Measurements from ENCODE around the gene LFNG. TPM values are rescaled to one million over a fixed set of nuclear protein-coding genes. Genes with fewer than 3 reads are reported as not detected.

LFNG gene
- total and polyA plus RNA-seq, 2 donors (not counting 1 experiment from before 2014, with no cell fraction given) = 73.3 to 208 TPM

DNA sequence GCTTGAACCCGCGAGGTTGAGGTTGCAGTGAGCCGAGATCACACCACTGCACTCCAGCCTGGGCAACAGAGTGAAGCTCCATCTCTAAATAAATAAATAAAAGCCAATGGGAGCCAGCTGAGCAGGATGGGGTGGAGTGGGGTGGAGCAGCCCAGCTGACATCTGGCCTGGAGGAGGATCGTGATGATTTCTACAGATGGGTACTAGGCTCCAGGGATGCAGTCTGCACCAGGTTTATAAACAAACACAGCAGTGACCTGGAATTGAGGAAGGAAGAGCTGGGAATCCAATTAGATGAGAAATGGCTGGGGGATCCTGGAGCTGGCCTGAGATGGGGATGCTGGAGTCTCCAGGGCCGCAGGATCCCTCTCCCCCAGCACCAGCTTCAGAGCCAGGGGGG lies 36.1 kb upstream of the LFNG start:
- H3K4me2 ChIP-seq (replicated peaks; ENCODE audit: low read depth, low read length, poor library complexity, severe bottlenecking) = no peak overlapping the region
- H3K9ac ChIP-seq (ENCODE audit: low read length) = no peak overlapping the region
- ChIA-PET CTCF (interaction anchor here (1.0 to 1.5 kb wide), 2 partner anchors 15 to 70 kb away, joined by 3 to 4 read pairs; no protein-coding TSS in a partner anchor), POLR2A (no interaction called here)
- H3K4me1 ChIP-seq (ENCODE audit: control insufficient read depth in 2 of 2, insufficient read depth in 2 of 2, low read length in 2 of 2) = no peaks in the 10 kb centered on the region
- Mint-ChIP-seq H3K4me3 (no peak overlapping the region), H3K4me1 (peaks cover 2% of the 10 kb centered on the region), H3K27me3 (no peaks in the 10 kb centered on the region), H3K9me3 (ENCODE audit: insufficient read depth) (no peaks in the 10 kb centered on the region), H3K27ac (no peak overlapping the region)
- no peak overlapping the region for H3K27ac ChIP-seq (ENCODE audit: low read length in 2 of 2)
- no peaks in the 10 kb centered on the region for H3K36me3 ChIP-seq (replicated peaks in 1 of 2; ENCODE audit: control extremely low read depth in 1 of 2, control insufficient read depth in 1 of 2, extremely low read depth in 1 of 2, insufficient read depth in 2 of 2, low read length in 1 of 2)
- intact Hi-C loops (cut with micrococcal nuclease) = no loop called here
- ATAC-seq (ENCODE audit: low read depth) (no peak), DNase-seq (no peak)
- H4K20me1 ChIP-seq (ENCODE audit: control insufficient read depth, insufficient read depth, low read length, poor library complexity, severe bottlenecking) = no peaks in the 10 kb centered on the region
- no peak overlapping the region for H3K4me3 ChIP-seq (ENCODE audit: control extremely low read depth in 1 of 5, extremely low read depth in 1 of 5, insufficient read depth in 1 of 5, low read depth in 2 of 5, low read length in 4 of 5)
- H3K27me3 ChIP-seq (replicated peaks in 1 of 4; ENCODE audit: control extremely low read depth in 1 of 4, control insufficient read depth in 3 of 4, insufficient read depth in 4 of 4, low read length in 3 of 4) = peaks cover 0 to 13% (median 0%) of the 10 kb centered on the region in 4 experiments
- no peaks in the 10 kb centered on the region for H3K79me2 ChIP-seq (ENCODE audit: control insufficient read depth, insufficient read depth, low read length)
- H3K9me3 ChIP-seq (ENCODE audit: control extremely low read depth in 1 of 3, control insufficient read depth in 2 of 3, insufficient read depth in 1 of 3, low read length in 2 of 3) = peaks cover 0 to 17% (median 7%) of the 10 kb centered on the region in 3 donors
- H2AFZ ChIP-seq (ENCODE audit: insufficient read depth, low read depth, low read length, poor library complexity, severe bottlenecking) = no peak overlapping the region
- TF ChIP-seq, protein P1, sequence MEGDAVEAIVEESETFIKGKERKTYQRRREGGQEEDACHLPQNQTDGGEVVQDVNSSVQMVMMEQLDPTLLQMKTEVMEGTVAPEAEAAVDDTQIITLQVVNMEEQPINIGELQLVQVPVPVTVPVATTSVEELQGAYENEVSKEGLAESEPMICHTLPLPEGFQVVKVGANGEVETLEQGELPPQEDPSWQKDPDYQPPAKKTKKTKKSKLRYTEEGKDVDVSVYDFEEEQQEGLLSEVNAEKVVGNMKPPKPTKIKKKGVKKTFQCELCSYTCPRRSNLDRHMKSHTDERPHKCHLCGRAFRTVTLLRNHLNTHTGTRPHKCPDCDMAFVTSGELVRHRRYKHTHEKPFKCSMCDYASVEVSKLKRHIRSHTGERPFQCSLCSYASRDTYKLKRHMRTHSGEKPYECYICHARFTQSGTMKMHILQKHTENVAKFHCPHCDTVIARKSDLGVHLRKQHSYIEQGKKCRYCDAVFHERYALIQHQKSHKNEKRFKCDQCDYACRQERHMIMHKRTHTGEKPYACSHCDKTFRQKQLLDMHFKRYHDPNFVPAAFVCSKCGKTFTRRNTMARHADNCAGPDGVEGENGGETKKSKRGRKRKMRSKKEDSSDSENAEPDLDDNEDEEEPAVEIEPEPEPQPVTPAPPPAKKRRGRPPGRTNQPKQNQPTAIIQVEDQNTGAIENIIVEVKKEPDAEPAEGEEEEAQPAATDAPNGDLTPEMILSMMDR (IDR thresholded peaks at IDR 0.05) = no peak
- TF ChIP-seq EZH2 (IDR thresholded peaks at IDR 0.05; ENCODE audit: borderline replicate concordance, insufficient read depth, low read depth, low read length, poor library complexity, severe bottlenecking) = no peak
- WGBS (ENCODE audit: insufficient coverage) = 87% methylated on average over 4 of the region's 5 CpGs

DNA sequence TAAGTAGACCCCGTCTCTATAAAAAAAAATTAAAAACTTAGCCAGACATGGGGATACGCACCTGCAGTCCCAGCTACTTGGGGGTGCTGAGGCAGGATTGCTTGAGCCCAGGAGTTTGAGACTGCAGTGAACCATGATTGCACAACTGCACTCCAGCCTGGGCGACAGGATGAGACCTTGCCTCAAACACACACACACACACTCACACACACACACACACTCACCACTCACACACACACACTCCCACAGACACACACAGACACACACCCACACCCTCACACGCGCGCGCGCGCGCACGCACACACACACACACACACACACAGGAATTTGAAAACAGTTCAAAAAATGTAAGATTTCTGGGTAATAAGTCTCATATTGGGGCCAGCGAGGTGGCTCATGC lies 34.7 kb upstream of the LFNG start:
- Histone ChIP-seq H3K4me2 (replicated peaks; ENCODE audit: low read depth, low read length, poor library complexity, severe bottlenecking) (no peak overlapping the region), H3K9me3 (ENCODE audit: control extremely low read depth in 1 of 3, control insufficient read depth in 2 of 3, insufficient read depth in 1 of 3, low read length in 2 of 3) (peaks cover 0 to 17% (median 7%) of the 10 kb centered on the region in 3 donors), H3K79me2 (ENCODE audit: control insufficient read depth, insufficient read depth, low read length) (no peaks in the 10 kb centered on the region), H3K4me1 (ENCODE audit: control insufficient read depth in 2 of 2, insufficient read depth in 2 of 2, low read length in 2 of 2) (no peaks in the 10 kb centered on the region), H3K9ac (ENCODE audit: low read length) (no peak overlapping the region), H3K27me3 (replicated peaks in 1 of 4; ENCODE audit: control extremely low read depth in 1 of 4, control insufficient read depth in 3 of 4, insufficient read depth in 4 of 4, low read length in 3 of 4) (peaks cover 0 to 14% (median 0%) of the 10 kb centered on the region in 4 experiments), H4K20me1 (ENCODE audit: control insufficient read depth, insufficient read depth, low read length, poor library complexity, severe bottlenecking) (no peaks in the 10 kb centered on the region), H3K36me3 (replicated peaks in 1 of 2; ENCODE audit: control extremely low read depth in 1 of 2, control insufficient read depth in 1 of 2, extremely low read depth in 1 of 2, insufficient read depth in 2 of 2, low read length in 1 of 2) (no peaks in the 10 kb centered on the region), H3K27ac (ENCODE audit: low read length in 2 of 2) (no peak overlapping the region), H3K4me3 (ENCODE audit: control extremely low read depth in 1 of 5, extremely low read depth in 1 of 5, insufficient read depth in 1 of 5, low read depth in 2 of 5, low read length in 4 of 5) (no peak overlapping the region), H2AFZ (ENCODE audit: insufficient read depth, low read depth, low read length, poor library complexity, severe bottlenecking) (no peak overlapping the region)
- intact Hi-C loops (cut with micrococcal nuclease) = no loop called here
- CTCF ChIA-PET = no interaction called here
- Mint-ChIP-seq H3K27me3 (no peaks in the 10 kb centered on the region), H3K27ac (no peak overlapping the region), H3K4me3 (no peak overlapping the region), H3K4me1 (peaks cover 2% of the 10 kb centered on the region), H3K9me3 (ENCODE audit: insufficient read depth) (no peaks in the 10 kb centered on the region)
- DNase-seq (no peak), ATAC-seq (ENCODE audit: low read depth) (no peak)
- WGBS (ENCODE audit: insufficient coverage) = 73% methylated on average over 3 of the region's 12 CpGs
- no peak for TF ChIP-seq EZH2 (IDR thresholded peaks at IDR 0.05; ENCODE audit: borderline replicate concordance, insufficient read depth, low read depth, low read length, poor library complexity, severe bottlenecking)
- TF ChIP-seq, protein P1 (IDR thresholded peaks at IDR 0.05) = no peak
- POLR2A ChIA-PET = no interaction called here

All from B cell (primary cell).